D721Med (cell line): ENCODE results near the gene DAAM2.

ENCODE experiments used
- DNase-seq: peaks from one replicate; pipeline ENCODE4 v3.0.0; 2011; ENCODE audit warnings: low spot score; ENCODE audit not compliant: insufficient read length
- FAIRE-seq: peaks from 2 replicates; lab custom pipeline; 2011; peaks lifted over from hg19 to GRCh38; lab: Jason Lieb, UNC
- CTCF ChIP-seq: IDR thresholded peaks from 2 replicates; pipeline ENCODE4 v1.5.1; 2012; ENCODE audit warnings: mild to moderate bottlenecking, control low read depth; ENCODE audit not compliant: insufficient read depth; ENCODE audit errors: missing control alignments

Gene DAAM2

GRCh38 chr6:39772559-39773273, 19.5 kb upstream of the DAAM2 start:
- FAIRE-seq (no peak), DNase-seq (no peak)
- no peak for TF ChIP-seq CTCF

GRCh38 chr6:39773782-39774181, 18.4 kb upstream of the DAAM2 start:
- DNase-seq = no peak
- no peak for TF ChIP-seq CTCF
- FAIRE-seq = no peak

GRCh38 chr6:39776581-39776980, 15.6 kb upstream of the DAAM2 start:
- FAIRE-seq (no peak), DNase-seq (no peak)
- no peak for TF ChIP-seq CTCF

- no peak for FAIRE-seq
- TF ChIP-seq CTCF = no peak
- DNase-seq = no peak
Observed at GRCh38 chr6:39777218-39777617, 15.0 kb upstream of the DAAM2 start.

- FAIRE-seq (no peak), DNase-seq (no peak)
- TF ChIP-seq CTCF = no peak
Observed at GRCh38 chr6:39777661-39778060, 14.5 kb upstream of the DAAM2 start.

- FAIRE-seq = no peak
- no peak for TF ChIP-seq CTCF
Observed at GRCh38 chr6:39778581-39779255, 13.5 kb upstream of the DAAM2 start.

GRCh38 chr6:39785281-39785680, 6.9 kb upstream of the DAAM2 start:
- no peak for FAIRE-seq
- TF ChIP-seq CTCF = no peak
- no peak for DNase-seq

More at GRCh38 chr6:39778581-39779255, 13.5 kb upstream of the DAAM2 start:
- no peak for DNase-seq
